GM19239 (cell line): ENCODE data around the gene GRIN2C.

Experiments used
- DNase-seq: peaks from one replicate; pipeline ENCODE4 v3.0.0; 2011; ENCODE audit warnings: low spot score; ENCODE audit not compliant: insufficient read length
- FAIRE-seq: peaks from 2 replicates; lab custom pipeline; 2011; peaks lifted over from hg19 to GRCh38; lab: Jason Lieb, UNC

GRIN2C gene

GRCh38 chr17:74865504-74866197, 6.0 kb upstream of the GRIN2C start:
- DNase-seq = no peak
- no peak for FAIRE-seq

GRCh38 chr17:74864866-74865395, 5.2 kb upstream of the GRIN2C start:
- DNase-seq (peak; percentile 87), FAIRE-seq (peak; percentile 92)

GRCh38 chr17:74864297-74864865, 4.7 kb upstream of the GRIN2C start:
- no peak for DNase-seq
- no peak for FAIRE-seq

GRCh38 chr17:74863420-74864296, 4.0 kb upstream of the GRIN2C start:
- no peak for FAIRE-seq
- no peak for DNase-seq

- FAIRE-seq (no peak), DNase-seq (no peak)
These were observed 3.2 kb upstream of the GRIN2C start for GRCh38 chr17:74862919-74863318.

- FAIRE-seq = peak; percentile 52
- peak; percentile 92 for DNase-seq
These were observed 2.6 kb upstream of the GRIN2C start for GRCh38 chr17:74862108-74862901.

GRCh38 chr17:74861662-74862107, 2.0 kb upstream of the GRIN2C start:
- no peak for FAIRE-seq
- no peak for DNase-seq

GRCh38 chr17:74860872-74861661, 1.4 kb upstream of the GRIN2C start:
- DNase-seq (no peak), FAIRE-seq (no peak)

GRCh38 chr17:74860229-74860871, 665 bp upstream of the GRIN2C start:
- FAIRE-seq (no peak), DNase-seq (no peak)

- no peak for FAIRE-seq
- DNase-seq = no peak
These were observed 820 bp downstream of the GRIN2C start for GRCh38 chr17:74858672-74859458.

- DNase-seq (no peak), FAIRE-seq (no peak)
These were observed 2.5 kb downstream of the GRIN2C start for GRCh38 chr17:74857191-74857590.

GRCh38 chr17:74856112-74856511, 3.6 kb downstream of the GRIN2C start:
- no peak for DNase-seq
- no peak for FAIRE-seq

- no peak for DNase-seq
These were observed 4.4 kb downstream of the GRIN2C start for GRCh38 chr17:74855323-74855722.

GRCh38 chr17:74854792-74855191, 4.9 kb downstream of the GRIN2C start:
- FAIRE-seq (no peak), DNase-seq (no peak)

More at GRCh38 chr17:74855323-74855722, 4.4 kb downstream of the GRIN2C start:
- no peak for FAIRE-seq

GRCh38 chr17:74853669-74854068, 6.0 kb downstream of the GRIN2C start:
- FAIRE-seq (no peak), DNase-seq (no peak)

- FAIRE-seq (no peak), DNase-seq (no peak)
These were observed 6.7 kb downstream of the GRIN2C start for GRCh38 chr17:74853048-74853397.

- DNase-seq (peak; percentile 91), FAIRE-seq (no peak)
These were observed 7.2 kb downstream of the GRIN2C start for GRCh38 chr17:74852237-74853047.
